Renal pelvis (tissue), 12 donors: ENCODE data around the gene SEC61A1. TPM values are rescaled to one million over a fixed set of nuclear protein-coding genes. Genes with fewer than 3 reads are reported as not detected.

Experiments used
- DNase-seq: peaks from one replicate; pipeline ENCODE4 v3.0.0-alpha.2; 2013
- long read RNA-seq, 16 experiments: transcript quantifications; one replicate each; lab custom pipeline, GENCODE V29; 2026
- polyA plus RNA-seq, 3 donors: library from polyadenylated mRNA; unstranded; fragments of 120-200 nt; gene quantifications; one replicate each; pipeline ENCODE4 v1.2.1, GENCODE V29; 2013; ENCODE audit not compliant: insufficient read length in 3 of 3

SEC61A1 gene
- polyA plus RNA-seq: 100 to 1,000 TPM; 172 to 182 (median 174) TPM
- long read RNA-seq, donor 1, transcript SEC61A1-201 (12 exons, 3,635 nt): major isoform, 33 of 47 reads
- long read RNA-seq, donor 1, partial matches to known transcripts: 14 of 47 reads
- long read RNA-seq, donor 1, other reads (novel, unspliced or antisense): 0 of 47 reads
- long read RNA-seq, donor 2, transcript SEC61A1-201 (12 exons, 3,635 nt): major isoform, 50 of 202 reads
- long read RNA-seq, donor 2, partial matches to known transcripts: 126 of 202 reads
- long read RNA-seq, donor 2, other reads (novel, unspliced or antisense): 24 of 202 reads
- long read RNA-seq, donor 3, transcript SEC61A1-201 (12 exons, 3,635 nt): major isoform, 24 of 163 reads
- long read RNA-seq, donor 3, partial matches to known transcripts: 137 of 163 reads
- long read RNA-seq, donor 3, other reads (novel, unspliced or antisense): 0 of 163 reads
- long read RNA-seq, donor 4, transcript SEC61A1-201 (12 exons, 3,635 nt): major isoform, 21 of 38 reads
- long read RNA-seq, donor 4, partial matches to known transcripts: 16 of 38 reads
- long read RNA-seq, donor 4, other reads (novel, unspliced or antisense): 0 of 38 reads
- long read RNA-seq, donor 5, transcript SEC61A1-201 (12 exons, 3,635 nt): major isoform, 20 of 102 reads
- long read RNA-seq, donor 5, partial matches to known transcripts: 67 of 102 reads
- long read RNA-seq, donor 5, other reads (novel, unspliced or antisense): 14 of 102 reads
- long read RNA-seq, donor 6, transcript SEC61A1-201 (12 exons, 3,635 nt): major isoform, 41 of 57 reads
- long read RNA-seq, donor 6, partial matches to known transcripts: 16 of 57 reads
- long read RNA-seq, donor 6, other reads (novel, unspliced or antisense): 0 of 57 reads
- long read RNA-seq, donor 7, transcript SEC61A1-201 (12 exons, 3,635 nt): major isoform, 40 of 144 reads
- long read RNA-seq, donor 7, partial matches to known transcripts: 102 of 144 reads
- long read RNA-seq, donor 7, other reads (novel, unspliced or antisense): 0 of 144 reads
- long read RNA-seq, donor 8, transcript SEC61A1-201 (12 exons, 3,635 nt): major isoform, 22 of 42 reads
- long read RNA-seq, donor 8, partial matches to known transcripts: 17 of 42 reads
- long read RNA-seq, donor 8, other reads (novel, unspliced or antisense): 0 of 42 reads
- long read RNA-seq, donor 9, transcript SEC61A1-201 (12 exons, 3,635 nt): major isoform, 38 of 179 reads
- long read RNA-seq, donor 9, partial matches to known transcripts: 98 of 179 reads
- long read RNA-seq, donor 9, other reads (novel, unspliced or antisense): 42 of 179 reads
- long read RNA-seq, donor 10, transcript SEC61A1-201 (12 exons, 3,635 nt): major isoform, 23 of 71 reads
- long read RNA-seq, donor 10, partial matches to known transcripts: 48 of 71 reads
- long read RNA-seq, donor 10, other reads (novel, unspliced or antisense): 0 of 71 reads
- long read RNA-seq, donor 11, transcript SEC61A1-201 (12 exons, 3,635 nt): major isoform, 24 of 137 reads
- long read RNA-seq, donor 11, partial matches to known transcripts: 110 of 137 reads
- long read RNA-seq, donor 11, other reads (novel, unspliced or antisense): 0 of 137 reads
- long read RNA-seq, donor 12, transcript SEC61A1-201 (12 exons, 3,635 nt): major isoform, 48 of 79 reads
- long read RNA-seq, donor 12, partial matches to known transcripts: 29 of 79 reads
- long read RNA-seq, donor 12, other reads (novel, unspliced or antisense): 0 of 79 reads
- long read RNA-seq, donor 13, transcript SEC61A1-201 (12 exons, 3,635 nt): major isoform, 12 of 86 reads
- long read RNA-seq, donor 13, partial matches to known transcripts: 74 of 86 reads
- long read RNA-seq, donor 13, other reads (novel, unspliced or antisense): 0 of 86 reads
- long read RNA-seq, donor 14: 0 reads
- long read RNA-seq, donor 15, transcript SEC61A1-201 (12 exons, 3,635 nt): major isoform, 49 of 86 reads
- long read RNA-seq, donor 15, partial matches to known transcripts: 36 of 86 reads
- long read RNA-seq, donor 15, other reads (novel, unspliced or antisense): 0 of 86 reads
- long read RNA-seq, donor 16, transcript SEC61A1-201 (12 exons, 3,635 nt): major isoform, 42 of 78 reads
- long read RNA-seq, donor 16, partial matches to known transcripts: 34 of 78 reads
- long read RNA-seq, donor 16, other reads (novel, unspliced or antisense): 0 of 78 reads

- peak; percentile 94 for DNase-seq
These were observed at the start of gene SEC61A1 for GRCh38 chr3:128051837-128052594. TSS of gene SEC61A1 (plus strand) at chr3:128052437. CDS start at chr3:128052553, 116 bp downstream.

GRCh38 chr3:128004661-128005060 is 47.6 kb upstream of the SEC61A1 start:
- DNase-seq: no peak

GRCh38 chr3:128006061-128007032 is 45.9 kb upstream of the SEC61A1 start:
- no peak for DNase-seq

- no peak for DNase-seq
These were observed 45.2 kb upstream of the SEC61A1 start for GRCh38 chr3:128007033-128007424.

- DNase-seq: no peak
These were observed 42.0 kb upstream of the SEC61A1 start for GRCh38 chr3:128009952-128010846.

- DNase-seq: peak; percentile 72
These were observed 41.1 kb upstream of the SEC61A1 start for GRCh38 chr3:128011140-128011539.

- DNase-seq: no peak
These were observed 40.2 kb upstream of the SEC61A1 start for GRCh38 chr3:128012050-128012449.

GRCh38 chr3:128014548-128014947 is 37.7 kb upstream of the SEC61A1 start:
- DNase-seq: no peak

GRCh38 chr3:128016502-128016901 is 35.7 kb upstream of the SEC61A1 start:
- no peak for DNase-seq

GRCh38 chr3:128021768-128022372 is 30.4 kb upstream of the SEC61A1 start:
- no peak for DNase-seq

GRCh38 chr3:128033102-128033501 is 19.1 kb upstream of the SEC61A1 start:
- DNase-seq: no peak

GRCh38 chr3:128036119-128036518 is 16.1 kb upstream of the SEC61A1 start:
- DNase-seq: no peak

- no peak for DNase-seq
These were observed 12.2 kb upstream of the SEC61A1 start for GRCh38 chr3:128040041-128040440.

- DNase-seq: no peak
These were observed 11.6 kb upstream of the SEC61A1 start for GRCh38 chr3:128040660-128041059.

- peak; percentile 24 for DNase-seq
These were observed 10.9 kb upstream of the SEC61A1 start for GRCh38 chr3:128041344-128041743.

- DNase-seq: no peak
These were observed 1.6 kb upstream of the SEC61A1 start for GRCh38 chr3:128050597-128050996.
